GM12878 (cell line): Measurements from ENCODE around the gene TRPM3. TPM values are rescaled to one million over a fixed set of nuclear protein-coding genes. Genes with fewer than 3 reads are reported as not detected.

Experiments
- ATAC-seq: fragments of 200-7000 bp; cut with Tn5 transposase; 3 replicates; pipeline ENCODE4 v1.9.1; 2020; ENCODE audit warnings: mild to moderate bottlenecking, moderate library complexity
- BruUV-seq: library from RNA; stranded (reverse); fragments of 400-500 nt; replicated peaks from 2 replicates; lab custom pipeline; 2021; lab: Mats Ljungman, UMichigan
- CTCF ChIA-PET: fragments of 300-600 bp; sonication (Branson Sonifier 250); formaldehyde crosslinking; extraction: SDS; loops from one replicate; lab custom pipeline; 2021; ENCODE audit warnings: inconsistent platforms; lab: Yijun Ruan, JAX
- POLR2A ChIA-PET: fragments of 350-600 bp; formaldehyde crosslinking; extraction: SDS; loops from one replicate; lab custom pipeline; 2021; ENCODE audit warnings: inconsistent platforms; lab: Charles Lee
- RAD21 ChIA-PET: fragments of 300-600 bp; sonication (Branson Sonifier 250); formaldehyde crosslinking; loops from one replicate; lab custom pipeline; 2023; ENCODE audit warnings: antibody characterized with exemption; ENCODE audit not compliant: unreplicated experiment; lab: Charles Lee
- SMC1A ChIA-PET: fragments of 300-600 bp; sonication (Branson Sonifier 250); formaldehyde crosslinking; loops from one replicate; lab custom pipeline; 2023; ENCODE audit not compliant: unreplicated experiment, uncharacterized antibody; lab: Charles Lee
- DNase-seq: peaks from one replicate; pipeline ENCODE4 v3.0.0-alpha.2; 2011; ENCODE audit warnings: low read depth, low spot score
- FAIRE-seq: peaks from 3 replicates; lab custom pipeline; 2011; peaks lifted over from hg19 to GRCh38; lab: Jason Lieb, UNC
- H2AFZ ChIP-seq: 2 replicates; pipeline ENCODE4 v1.6.0; 2011; ENCODE audit warnings: low read depth, low read length, control low read depth; ENCODE audit not compliant: control insufficient read depth
- H3K27ac ChIP-seq: 2 replicates; pipeline ENCODE4 v1.5.1; 2011; ENCODE audit warnings: control low read depth; ENCODE audit not compliant: control insufficient read depth, insufficient read depth
- H3K27me3 ChIP-seq, 2 experiments: replicated peaks in 1 of 2; 2 replicates each; pipeline versions ENCODE4 v1.6.0 to v1.6.1; 2011; ENCODE audit warnings: low read length in 1 of 2; ENCODE audit not compliant: control insufficient read depth in 2 of 2, insufficient read depth in 2 of 2
- H3K36me3 ChIP-seq, 2 experiments: 2 replicates each; pipeline ENCODE4 v1.5.1; 2011; ENCODE audit warnings: low read length in 1 of 2; ENCODE audit not compliant: control insufficient read depth in 2 of 2, insufficient read depth in 2 of 2
- H3K4me1 ChIP-seq: 2 replicates; pipeline ENCODE4 v1.6.1; 2011; ENCODE audit warnings: mild to moderate bottlenecking, low read length, moderate library complexity, mixed read lengths; ENCODE audit not compliant: control insufficient read depth, insufficient read depth
- H3K4me2 ChIP-seq: 2 replicates; pipeline ENCODE4 v1.6.0; 2011; ENCODE audit warnings: control low read depth; ENCODE audit not compliant: control insufficient read depth, insufficient read depth
- H3K4me3 ChIP-seq: fragments of 200-600 bp; sonication (generic); 2 replicates; pipeline ENCODE4 v1.5.1; 2016
- H3K79me2 ChIP-seq: 2 replicates; pipeline ENCODE4 v1.6.0; 2011; ENCODE audit warnings: low read length; ENCODE audit not compliant: control insufficient read depth, insufficient read depth
- H3K9ac ChIP-seq: 2 replicates; pipeline ENCODE4 v1.8.0; 2011; ENCODE audit warnings: low read length, control low read depth, mixed read lengths; ENCODE audit not compliant: control insufficient read depth, insufficient read depth
- H3K9me3 ChIP-seq: replicated peaks from 3 replicates; pipeline ENCODE4 v1.5.1; 2011; ENCODE audit warnings: mild to moderate bottlenecking, low read length; ENCODE audit not compliant: control insufficient read depth, insufficient read depth
- H4K20me1 ChIP-seq: 2 replicates; pipeline ENCODE4 v1.6.0; 2011; ENCODE audit not compliant: control insufficient read depth, insufficient read depth
- HDGF ChIP-seq: fragments of 450-650 bp; IDR thresholded peaks from 2 replicates; pipeline ENCODE4 v1.6.1; 2016; ENCODE audit warnings: antibody characterized with exemption
- KLF5 ChIP-seq: fragments of 450-650 bp; IDR thresholded peaks from 2 replicates; pipeline ENCODE4 v1.6.1; 2014; ENCODE audit warnings: mild to moderate bottlenecking; ENCODE audit not compliant: partially characterized antibody
- MEF2B ChIP-seq: fragments of 450-650 bp; IDR thresholded peaks from 2 replicates; pipeline ENCODE4 v1.6.1; 2018; ENCODE audit warnings: mild to moderate bottlenecking, moderate library complexity; ENCODE audit not compliant: partially characterized antibody, poor library complexity, severe bottlenecking
- NBN ChIP-seq: fragments of 450-650 bp; IDR thresholded peaks from 2 replicates; pipeline ENCODE4 v1.6.1; 2016
- RAD51 ChIP-seq: fragments of 450-650 bp; IDR thresholded peaks from 2 replicates; pipeline ENCODE4 v1.6.1; 2016; ENCODE audit warnings: moderate library complexity, mild to moderate bottlenecking, inconsistent platforms
- SPI1 ChIP-seq: IDR thresholded peaks from 2 replicates; pipeline ENCODE4 v1.6.1; 2011; ENCODE audit warnings: low read depth, mild to moderate bottlenecking, low read length, moderate library complexity, borderline replicate concordance; ENCODE audit not compliant: insufficient read depth
- SREBF1 ChIP-seq: IDR thresholded peaks from 2 replicates; pipeline ENCODE4 v1.6.1; 2012; ENCODE audit warnings: mild to moderate bottlenecking, low read length
- SREBF2 ChIP-seq: IDR thresholded peaks from 2 replicates; pipeline ENCODE4 v1.6.1; 2012; ENCODE audit warnings: mild to moderate bottlenecking, low read length
- STAT3 ChIP-seq: IDR thresholded peaks from 2 replicates; pipeline ENCODE4 v1.6.1; 2011; ENCODE audit warnings: low read depth, low read length, improper control_type of control experiment
- SUZ12 ChIP-seq: fragments of 200-600 bp; sonication (generic); IDR thresholded peaks from one replicate; pipeline ENCODE4 v1.6.1; 2018; ENCODE audit warnings: antibody characterized with exemption, mild to moderate bottlenecking; ENCODE audit not compliant: unreplicated experiment
- ZBTB4 ChIP-seq: fragments of 450-650 bp; formaldehyde crosslinking; IDR thresholded peaks from 2 replicates; pipeline ENCODE4 v1.4.0; 2022; ENCODE audit warnings: mild to moderate bottlenecking, moderate library complexity
- ZNF592 ChIP-seq: fragments of 450-650 bp; IDR thresholded peaks from 2 replicates; pipeline ENCODE4 v1.6.1; 2017; ENCODE audit warnings: mild to moderate bottlenecking, moderate library complexity
- ZZZ3 ChIP-seq: IDR thresholded peaks from 2 replicates; pipeline ENCODE4 v1.6.1; 2011; ENCODE audit warnings: low read depth; ENCODE audit not compliant: control insufficient read depth, insufficient read length
- WGBS: methylation state at CpG from one replicate; pipeline ENCODE4 v1.1.6; 2016; ENCODE audit warnings: low lambda C conversion rate; ENCODE audit not compliant: insufficient replicate concordance, insufficient coverage; ENCODE audit errors: missing lambda C conversion rate; 5-methylcytosine and 5-hydroxymethylcytosine counted together
- in situ Hi-C: fragments of 300-500 bp; cut with MboI; formaldehyde crosslinking; loops from 9 replicates; pipeline ENCODE4 v1.14.3; 2018; ENCODE audit warnings: mixed read lengths
- intact Hi-C: fragments of 100-400 bp; cut with micrococcal nuclease; formaldehyde crosslinking; loops from one replicate; pipeline ENCODE4 v1.14.2; 2022; ENCODE audit not compliant: unreplicated experiment
- polyA plus RNA-seq, 11 experiments: library from polyadenylated mRNA; depleted of rRNA in 4 of 11; unstranded in 6 of 11; stranded (reverse) in 5 of 11; fragments of >200 nt; fragmentation: Nextera tagmentation in 4 of 11; fragmentation: Illumina TruSeq in 1 of 11; extraction: Ambion mirVana in 4 of 11; extraction: Trizol in 1 of 11; gene quantifications; 1 replicate in 1 of 11; 2 replicates in 10 of 11; pipeline versions ENCODE4 v1.2.1 to v1.2.3, GENCODE V29; 2011 to 2016; ENCODE audit warnings: inconsistent platforms in 2 of 11, missing spikeins in 2 of 11, low read depth in 1 of 11
- total RNA-seq, 4 experiments: library from RNA; depleted of rRNA in 3 of 4; stranded (reverse); fragments of >200 nt in 3 of 4; fragmentation: Illumina TruSeq in 1 of 4; extraction: Trizol in 1 of 4; gene quantifications; 2 replicates each; pipeline versions ENCODE4 v1.2.1 to v1.2.3, GENCODE V29; 2013 to 2021

Gene TRPM3
- total and polyA plus RNA-seq, 10 of the 15 experiments (the other 5 are each of a cell fraction or from before 2014, with no cell fraction given): not detected

GRCh38 chr9:71105192-71105591 is 16.2 kb downstream of the TRPM3 start:
- no peak overlapping the region for H3K4me3 ChIP-seq
- SMC1A ChIA-PET: no interaction called here

More at GRCh38 chr9:71105192-71105591, 16.2 kb downstream of the TRPM3 start:
- BruUV-seq: no TSS peak
- POLR2A ChIA-PET: no interaction called here
- ATAC-seq: no peak
- H3K4me2 ChIP-seq: no peak overlapping the region
- no peak for DNase-seq
- intact Hi-C loops: no loop called here
- FAIRE-seq: no peak
- 0% methylated on average over 1 of the region's 1 CpG for WGBS
- no peaks in the 10 kb centered on the region for H3K4me1 ChIP-seq
- H2AFZ ChIP-seq: no peak overlapping the region
- CTCF ChIA-PET: interaction anchor here (1.2 kb wide), 1 partner anchor 13 kb away, joined by 3 read pairs; no protein-coding TSS in a partner anchor
- H3K79me2 ChIP-seq: no peaks in the 10 kb centered on the region
- in situ Hi-C loops: no loop called here
- TF ChIP-seq ZZZ3 (no peak), MEF2B (no peak), SUZ12 (no peak), ZBTB4 (CRISPR knock-in tag) (no peak), SREBF2 (no peak), STAT3 (no peak), SREBF1 (no peak), KLF5 (no peak), NBN (no peak), RAD51 (no peak), SPI1 (no peak), HDGF (no peak), ZNF592 (no peak)
- no peaks in the 10 kb centered on the region for H3K27me3 ChIP-seq
- RAD21 ChIA-PET: no interaction called here
- H4K20me1 ChIP-seq: no peaks in the 10 kb centered on the region
- H3K9me3 ChIP-seq: no peaks in the 10 kb centered on the region
- no peak overlapping the region for H3K27ac ChIP-seq
- no peak overlapping the region for H3K9ac ChIP-seq
- no peaks in the 10 kb centered on the region for H3K36me3 ChIP-seq
